ENCODE measurements around the gene TNS3.

TNS3 gene

DNA sequence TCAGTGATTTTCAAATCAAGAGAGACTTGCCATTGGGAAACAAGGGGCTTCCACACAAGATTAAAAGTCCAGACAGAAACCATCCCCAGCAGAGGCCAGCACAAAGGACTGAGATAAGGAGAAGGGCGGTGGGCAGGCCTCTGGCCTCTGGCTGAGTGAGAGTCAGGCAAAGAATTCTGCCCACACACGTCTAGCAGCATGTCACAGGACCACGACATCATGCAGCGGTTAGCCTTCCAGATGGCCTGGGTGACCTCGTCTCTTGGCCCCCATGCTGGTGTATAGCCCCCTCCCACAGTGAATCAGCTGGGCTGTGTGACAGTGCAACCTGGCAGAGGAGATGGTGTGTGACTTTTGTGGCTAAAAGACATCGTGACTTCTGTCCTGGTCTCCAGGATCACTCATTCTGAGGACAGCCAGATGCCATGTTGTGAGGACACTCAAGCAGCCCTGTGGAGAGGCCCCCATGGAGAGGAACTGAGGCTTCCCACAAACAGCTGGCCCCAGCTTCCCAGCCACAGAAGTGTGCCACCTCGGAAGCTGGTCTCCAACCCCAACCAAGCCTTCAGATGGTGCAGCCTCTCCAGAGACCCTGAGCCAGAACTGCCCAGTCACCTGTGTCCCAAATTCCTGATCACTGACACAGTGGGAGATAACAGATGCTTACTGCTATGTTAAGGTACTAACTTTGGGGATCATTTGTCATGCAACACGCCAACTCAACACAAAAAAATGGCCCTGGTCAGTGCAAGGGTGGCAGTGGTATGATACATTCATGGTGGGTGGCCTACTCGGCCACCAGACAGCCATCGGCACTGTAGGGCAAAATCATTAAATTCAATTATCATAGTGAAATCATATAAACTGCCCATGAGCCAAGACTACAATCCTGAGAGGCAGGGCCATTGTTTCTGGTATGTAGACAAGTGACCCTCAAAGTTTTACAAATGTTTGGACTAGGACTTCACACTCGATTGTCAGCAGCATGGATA, 73.2 kb downstream of the TNS3 start:
- DNase-seq (ENCODE audit: extremely low read depth in 1 of 2, low read depth in 1 of 2) = no peak

DNA sequence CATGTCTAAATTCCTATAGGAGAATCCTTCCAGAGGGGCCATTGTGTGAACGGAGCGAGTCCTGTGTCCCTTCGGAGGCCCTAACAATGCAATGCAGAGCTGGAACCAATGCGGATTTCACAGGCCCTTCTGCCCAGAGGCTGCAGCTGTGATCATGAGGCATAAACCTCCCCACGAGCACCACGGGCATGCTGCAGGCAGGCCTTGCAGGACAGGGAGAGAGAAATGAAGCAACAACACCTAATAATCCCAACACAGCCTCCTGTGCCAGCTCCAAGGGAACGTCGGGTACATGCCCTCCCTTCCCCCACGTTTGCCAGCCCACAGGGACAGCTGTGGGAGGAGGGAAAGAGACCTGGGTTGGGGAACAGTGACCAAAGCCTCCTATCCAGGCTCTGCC, 74.4 kb downstream of the TNS3 start:
- DNase-seq (ENCODE audit: extremely low read depth in 1 of 2, low read depth in 1 of 2) = no peak

DNA sequence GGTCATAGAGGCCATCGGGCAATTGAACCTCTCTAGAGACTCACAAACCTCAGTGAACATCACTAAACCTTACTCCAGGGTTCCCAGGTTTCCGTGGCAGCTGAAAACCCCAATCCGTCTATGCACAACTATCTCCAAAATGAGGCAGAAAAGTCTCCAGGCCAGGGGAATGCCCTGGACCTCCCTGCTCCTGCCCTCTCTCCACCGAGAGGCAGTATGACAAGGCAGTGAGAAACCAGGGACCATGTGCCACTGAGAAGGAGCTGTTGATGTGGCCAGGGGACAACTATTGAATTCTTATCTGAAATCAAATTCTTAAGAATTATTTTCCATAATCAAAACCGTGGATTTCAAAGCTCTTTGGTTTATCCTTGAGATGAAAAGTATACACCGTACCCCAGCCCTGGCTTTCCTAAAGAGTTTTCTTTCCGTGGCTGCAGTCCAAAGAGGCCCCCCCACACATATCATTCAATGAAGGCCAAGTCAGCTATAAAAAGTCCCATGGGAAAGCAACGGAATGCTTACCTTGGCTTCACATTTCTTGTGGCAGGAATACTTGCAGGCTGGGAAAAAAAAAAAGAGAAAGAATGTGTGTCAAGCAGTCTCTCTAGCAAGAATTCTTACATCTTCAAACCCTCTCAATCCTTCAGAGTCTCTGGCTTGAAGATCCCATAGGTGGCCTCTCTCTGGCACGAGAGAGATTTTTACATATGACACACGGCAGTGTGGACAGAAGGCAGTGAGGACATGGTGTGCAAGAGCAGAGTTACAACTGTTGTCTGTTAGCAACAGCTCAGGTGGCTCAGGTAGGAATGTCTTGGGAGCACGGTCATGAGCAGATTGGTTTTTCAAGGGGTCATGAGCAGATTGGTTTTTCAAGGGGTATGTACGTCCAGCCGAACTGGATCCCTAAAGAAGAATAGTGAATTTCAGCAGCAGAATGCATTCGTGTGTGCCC, 75.2 kb downstream of the TNS3 start:
- DNase-seq (ENCODE audit: extremely low read depth in 1 of 2, low read depth in 1 of 2) = no peak

DNA sequence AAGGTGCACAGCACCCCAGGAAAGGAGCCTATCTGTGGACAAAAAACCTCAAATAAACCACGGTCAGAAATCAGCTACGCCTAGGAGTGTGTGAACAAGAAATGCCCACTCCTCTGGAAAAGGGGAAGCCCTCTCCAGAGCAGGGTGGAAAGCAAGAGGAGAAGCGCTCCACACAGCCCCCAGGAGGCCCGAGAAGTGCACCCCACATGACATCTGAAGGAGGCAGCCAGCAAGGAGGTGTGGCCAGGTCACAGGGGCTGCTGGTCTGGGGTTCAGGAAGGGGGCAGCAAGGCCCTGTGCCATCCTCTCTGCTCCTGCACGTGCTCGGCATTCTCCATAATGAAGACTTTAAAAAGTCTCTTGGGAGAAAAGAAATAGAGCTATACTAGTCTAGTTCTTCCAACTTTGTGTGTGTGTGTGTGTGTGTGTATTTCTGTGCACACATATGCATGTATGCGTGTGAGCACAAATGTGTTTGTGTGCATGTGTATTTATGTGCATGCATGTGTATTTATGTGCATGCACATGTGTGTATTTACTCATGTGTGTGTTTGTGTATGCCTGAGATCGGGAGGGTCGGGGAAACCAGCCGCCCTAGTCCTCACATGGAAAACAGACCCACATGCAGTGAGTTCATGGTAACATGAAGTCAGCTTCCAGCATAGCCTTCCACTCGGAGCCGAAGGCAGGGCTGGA, 76.5 kb downstream of the TNS3 start:
- DNase-seq (ENCODE audit: extremely low read depth in 1 of 2, low read depth in 1 of 2) = no peak

DNA sequence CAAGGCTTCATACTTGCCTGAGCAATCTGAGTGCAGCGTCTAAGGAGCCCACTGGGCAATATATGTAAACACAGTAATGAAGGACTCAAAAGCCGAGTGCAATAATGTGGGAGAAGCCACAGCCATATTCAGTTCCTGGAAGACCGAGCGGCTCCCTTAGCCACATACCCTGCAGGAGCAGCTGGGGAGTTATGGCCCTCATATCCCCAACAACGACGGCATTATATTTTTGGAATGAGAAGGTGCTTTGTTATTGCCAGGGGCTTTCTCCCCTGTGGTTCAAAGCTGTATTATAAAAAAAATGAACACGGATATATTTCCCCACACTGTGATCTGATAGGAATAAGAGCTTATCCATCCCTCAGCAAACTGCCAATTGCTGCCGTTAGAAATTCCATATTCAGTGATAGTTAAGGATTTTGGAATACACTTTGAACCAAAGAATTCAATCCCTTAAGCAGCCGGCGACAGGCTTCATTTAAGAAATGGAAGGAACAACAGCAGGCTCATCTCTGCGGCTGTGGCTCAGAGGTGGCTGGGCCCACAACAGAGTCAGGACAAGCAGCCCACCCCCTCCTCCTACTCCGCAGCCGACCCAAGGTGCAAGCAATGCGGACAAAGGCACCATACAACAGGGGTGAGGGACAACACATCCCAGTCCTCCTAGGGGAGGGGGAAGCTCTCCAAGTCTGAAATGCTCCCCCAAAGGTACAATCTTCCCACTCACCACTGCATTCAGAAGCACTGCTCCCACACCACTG, 77.2 kb downstream of the TNS3 start:
- DNase-seq (ENCODE audit: extremely low read depth in 1 of 2, low read depth in 1 of 2) = no peak

DNA sequence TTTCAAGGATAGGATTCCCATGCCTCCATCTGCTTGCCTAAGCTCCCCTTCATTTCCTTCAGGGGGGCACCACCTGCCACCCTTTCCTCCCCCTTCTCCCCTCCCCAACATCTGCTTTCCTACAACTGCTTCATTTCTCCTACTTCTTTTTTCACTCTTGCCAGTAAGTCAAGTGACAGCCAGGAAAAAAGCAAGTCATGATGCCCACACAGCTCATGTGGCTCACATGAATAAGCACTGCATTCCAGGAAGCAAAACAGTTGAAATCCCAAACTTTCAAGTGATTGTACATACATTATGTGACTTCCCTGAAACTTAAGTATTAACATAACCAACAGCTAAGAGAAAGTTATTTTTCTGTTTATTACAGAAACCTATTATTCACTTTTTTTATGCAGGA, 78.6 kb downstream of the TNS3 start:
- no peak for DNase-seq (ENCODE audit: extremely low read depth in 1 of 2, low read depth in 1 of 2)

DNA sequence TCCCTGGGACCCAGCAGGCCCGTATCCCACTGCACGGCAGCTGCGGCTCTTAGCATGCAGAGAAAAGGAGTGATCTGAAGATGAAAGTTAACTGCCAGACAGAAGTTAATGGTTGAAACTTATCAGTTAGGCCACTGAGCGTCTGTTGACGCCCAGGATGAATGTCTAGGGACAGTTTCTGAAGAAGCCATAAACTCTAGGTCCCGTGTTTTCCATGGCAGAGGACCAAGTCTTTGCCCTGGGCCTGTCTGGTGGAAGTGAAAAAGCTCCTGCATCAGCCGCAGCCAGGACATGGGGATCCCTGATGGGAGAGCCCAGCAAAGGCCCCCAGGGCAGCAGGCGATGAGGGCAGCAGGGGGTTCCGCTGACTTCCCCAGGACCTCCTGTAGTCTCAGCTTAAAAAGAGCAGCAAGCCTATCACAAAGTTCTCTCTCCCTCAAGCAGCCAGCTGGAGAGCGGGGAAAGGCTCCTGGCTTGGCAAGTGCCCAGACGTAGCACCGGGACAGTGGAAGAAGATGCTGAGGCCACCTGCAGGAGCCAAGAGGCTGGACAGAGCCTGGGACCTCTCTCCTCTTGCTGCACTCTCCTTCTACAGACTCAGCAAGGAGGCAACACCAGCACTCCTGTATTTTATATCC, 79.6 kb downstream of the TNS3 start:
- DNase-seq (ENCODE audit: extremely low read depth in 1 of 2, low read depth in 1 of 2) = no peak

DNA sequence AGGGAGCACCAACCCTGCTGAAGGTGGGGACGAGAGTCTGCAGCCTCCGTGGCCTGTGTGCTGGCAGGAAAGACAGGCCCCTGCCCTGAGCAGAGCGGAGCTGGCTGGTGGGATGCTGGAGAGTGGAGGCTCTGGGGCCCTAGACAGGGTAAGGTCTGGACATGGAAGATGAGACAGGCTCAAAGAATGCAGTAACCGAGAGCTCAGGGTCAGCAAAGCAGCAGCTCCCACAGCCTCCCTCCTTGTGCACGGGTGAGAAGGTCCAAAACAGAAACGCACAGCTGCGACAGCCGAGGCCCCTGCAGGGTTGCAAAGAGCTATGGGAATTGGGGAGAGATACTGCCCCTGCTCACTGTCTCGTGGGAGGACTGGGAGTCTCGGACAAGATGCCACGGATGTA, 80.5 kb downstream of the TNS3 start:
- no peak for DNase-seq (ENCODE audit: extremely low read depth in 1 of 2, low read depth in 1 of 2)

DNA sequence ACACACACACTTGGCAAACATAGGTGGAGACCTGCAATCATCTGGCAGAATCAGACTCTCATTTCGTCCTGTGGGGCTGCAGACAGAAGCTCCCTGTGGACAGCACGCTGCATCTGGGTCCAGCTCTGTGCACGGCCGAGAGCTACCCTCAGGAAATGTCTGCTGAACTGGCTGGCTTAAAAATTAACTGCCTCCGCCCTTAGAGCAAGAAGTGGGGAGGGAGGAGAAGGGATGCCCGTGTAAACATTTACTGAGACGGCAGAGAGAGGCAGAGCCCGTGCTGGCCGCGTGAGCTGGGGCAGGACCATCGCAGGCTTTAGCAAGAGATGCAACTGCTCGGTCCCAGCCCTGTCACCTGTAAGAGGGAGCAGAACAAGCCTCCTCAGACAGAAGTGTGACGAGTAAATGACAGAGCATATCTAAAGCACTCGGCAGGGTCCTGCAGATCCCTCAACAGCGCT, 81.8 kb downstream of the TNS3 start:
- DNase-seq (ENCODE audit: extremely low read depth in 1 of 2, low read depth in 1 of 2) = no peak

DNA sequence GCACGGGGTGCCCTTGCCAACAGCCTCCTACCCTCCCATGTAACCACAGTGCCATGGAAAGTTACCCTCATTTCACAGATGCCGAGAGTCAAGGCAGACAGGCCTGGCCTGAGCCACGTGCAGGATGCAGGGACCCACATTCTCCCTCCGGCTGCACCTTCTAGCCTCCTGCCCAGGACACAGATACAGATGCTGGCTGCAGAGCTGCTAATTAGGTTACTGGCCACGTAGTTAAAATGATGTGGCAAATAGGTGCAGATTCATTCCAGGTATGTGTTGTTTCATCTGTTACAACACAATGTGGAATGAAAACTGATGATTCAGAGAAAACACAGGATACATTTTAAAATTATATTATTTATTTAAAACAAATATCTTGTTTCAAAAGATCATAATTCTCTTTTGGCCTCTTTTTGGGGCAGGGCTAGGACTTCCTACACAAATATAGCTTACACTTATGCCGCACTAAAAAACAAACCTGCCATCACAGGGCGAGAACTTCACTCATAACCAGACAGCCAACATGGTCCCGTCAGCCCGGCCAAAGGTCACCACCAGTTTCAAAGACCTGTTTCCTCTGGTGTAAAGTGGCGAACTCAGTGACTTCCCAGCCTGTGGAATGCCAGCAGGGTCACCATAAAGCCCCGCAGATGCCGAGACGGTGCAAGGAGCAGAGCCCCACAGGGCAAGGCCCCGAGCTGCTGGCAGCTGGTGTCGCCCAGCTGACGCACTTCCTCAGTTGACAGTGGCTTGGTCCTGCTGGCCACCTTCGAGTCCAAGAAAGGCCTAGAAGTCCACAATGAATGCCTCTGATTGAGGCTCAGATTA, 83.5 kb downstream of the TNS3 start:
- no peak for DNase-seq (ENCODE audit: extremely low read depth in 1 of 2, low read depth in 1 of 2)

DNA sequence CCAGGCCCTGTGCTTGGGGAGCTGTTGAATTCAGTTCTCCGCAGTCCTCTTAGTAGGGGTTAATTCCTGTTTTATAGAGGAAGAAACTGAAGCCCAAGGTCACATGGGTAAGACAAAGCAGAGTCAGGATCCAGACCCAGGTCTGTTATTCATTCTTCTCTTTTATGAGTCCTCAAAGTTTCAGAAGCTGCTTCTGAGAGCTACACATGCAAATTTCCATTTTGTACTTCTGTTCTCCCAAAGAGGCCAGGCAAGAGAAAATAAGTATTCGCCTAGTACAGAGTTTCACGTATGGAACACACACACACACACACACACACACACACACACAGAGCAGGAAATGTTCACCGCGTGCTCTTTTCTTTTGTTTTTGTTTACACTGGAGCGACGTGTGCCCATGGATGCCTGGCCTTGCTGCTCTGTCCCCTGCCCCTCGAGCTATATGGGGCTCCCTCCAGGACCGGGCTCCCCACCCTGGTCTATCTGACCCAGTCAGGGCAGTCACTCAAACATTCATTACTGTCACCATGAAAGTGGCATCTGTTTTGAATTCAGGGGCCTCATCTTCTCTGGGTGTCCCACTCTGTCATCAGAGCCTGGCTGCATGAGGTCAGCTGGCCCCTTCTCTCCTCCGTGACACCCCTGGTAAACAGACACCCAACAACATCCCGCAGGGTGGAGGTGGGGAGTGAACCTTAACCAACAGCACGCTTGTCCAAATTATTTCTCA, 84.4 kb downstream of the TNS3 start:
- DNase-seq (ENCODE audit: extremely low read depth in 1 of 2, low read depth in 1 of 2) = no peak

DNA sequence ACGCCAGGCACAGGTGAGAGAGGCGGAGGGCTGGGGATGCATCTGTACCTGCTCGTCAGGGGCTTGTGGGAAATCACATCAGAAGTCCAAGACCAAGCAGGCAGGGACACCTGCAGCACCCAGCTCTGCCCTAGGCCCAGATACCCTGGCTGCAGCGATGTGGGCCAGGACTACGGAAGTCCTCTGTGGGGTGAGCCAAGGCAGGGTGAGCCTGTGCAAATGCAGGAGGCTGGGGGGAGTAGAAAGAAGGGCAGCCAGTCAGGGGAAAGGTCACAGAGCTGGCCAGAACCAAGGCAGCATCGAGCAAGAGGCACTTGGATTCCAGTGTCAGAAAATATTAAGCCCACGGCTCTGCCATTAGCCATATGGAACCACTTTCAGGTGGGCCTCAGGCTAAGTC, 85.2 kb downstream of the TNS3 start:
- DNase-seq (ENCODE audit: extremely low read depth in 1 of 2, low read depth in 1 of 2) = no peak

DNA sequence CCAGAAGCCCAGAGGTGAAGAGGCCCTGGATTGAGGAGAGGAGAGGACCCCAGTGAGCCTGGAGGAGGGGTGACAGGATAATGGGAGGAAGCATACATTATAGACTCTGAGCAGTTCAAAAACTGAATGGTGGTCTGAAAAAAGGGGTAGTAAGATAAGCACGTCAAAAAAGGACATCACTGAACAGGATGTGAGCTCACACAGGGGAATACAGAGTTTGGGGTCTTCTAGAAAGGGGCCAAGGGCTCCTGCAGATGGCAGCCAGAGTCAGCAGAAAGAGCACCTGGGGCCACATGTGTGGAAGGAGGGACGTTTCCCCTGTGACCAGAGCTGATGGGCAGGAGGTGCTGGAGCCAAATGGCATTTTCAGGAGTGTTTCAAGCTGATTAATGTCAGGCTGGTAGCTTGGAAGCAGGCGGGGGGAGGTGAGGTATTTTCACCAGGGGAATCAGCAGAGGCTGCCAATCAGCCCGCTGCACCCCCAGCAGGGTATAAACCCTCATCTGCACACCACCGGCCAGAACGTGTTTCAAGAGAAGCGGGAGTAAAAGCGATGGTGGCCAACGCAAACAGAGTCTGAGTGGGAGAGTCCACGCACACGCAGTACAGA, 85.8 kb downstream of the TNS3 start:
- no peak for DNase-seq (ENCODE audit: extremely low read depth in 1 of 2, low read depth in 1 of 2)

DNA sequence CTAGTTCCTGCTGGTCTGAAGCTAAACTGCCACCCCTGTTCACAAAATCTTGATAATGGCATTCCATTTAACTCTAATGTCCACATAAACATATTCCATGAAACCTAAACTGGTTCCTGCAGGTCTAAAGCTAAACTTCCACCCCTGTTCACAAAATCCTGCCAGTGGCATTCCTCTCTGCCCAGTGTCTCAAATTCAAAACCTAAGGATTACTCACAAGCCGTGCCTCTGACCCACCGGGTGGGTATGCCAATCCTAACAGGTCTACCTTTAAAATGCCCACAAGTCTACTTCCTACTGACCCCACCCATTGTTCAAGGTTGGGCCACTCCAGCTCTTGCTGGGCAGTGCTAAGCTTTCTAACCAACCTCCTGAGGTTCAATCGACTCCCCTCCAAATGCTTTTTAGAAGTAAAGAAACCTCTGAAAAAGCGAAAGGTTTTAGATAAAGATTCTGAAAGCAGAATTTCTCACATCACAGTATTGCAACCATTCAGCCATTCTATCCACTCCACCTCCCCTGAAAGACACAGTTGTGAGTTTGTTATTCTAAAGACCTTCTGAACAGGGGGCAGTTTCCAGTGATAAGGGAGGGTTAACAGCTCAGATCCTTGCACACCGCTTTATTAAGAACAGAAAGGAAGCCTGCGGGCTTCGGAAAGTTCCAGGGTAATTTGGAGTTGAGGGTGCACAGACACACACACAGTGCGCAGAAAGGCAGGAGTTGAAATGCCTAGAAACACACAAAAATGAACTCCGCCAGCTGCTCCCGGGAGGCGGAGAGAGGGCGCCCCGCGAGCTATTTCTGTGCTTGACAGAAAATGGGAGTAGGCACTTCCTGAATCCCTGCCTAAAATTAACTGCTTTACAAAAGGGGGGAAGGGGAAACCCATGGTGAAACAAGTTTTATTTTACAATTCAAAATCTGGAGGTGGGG, 87.7 kb downstream of the TNS3 start:
- DNase-seq (ENCODE audit: extremely low read depth in 1 of 2, low read depth in 1 of 2) = no peak

DNA sequence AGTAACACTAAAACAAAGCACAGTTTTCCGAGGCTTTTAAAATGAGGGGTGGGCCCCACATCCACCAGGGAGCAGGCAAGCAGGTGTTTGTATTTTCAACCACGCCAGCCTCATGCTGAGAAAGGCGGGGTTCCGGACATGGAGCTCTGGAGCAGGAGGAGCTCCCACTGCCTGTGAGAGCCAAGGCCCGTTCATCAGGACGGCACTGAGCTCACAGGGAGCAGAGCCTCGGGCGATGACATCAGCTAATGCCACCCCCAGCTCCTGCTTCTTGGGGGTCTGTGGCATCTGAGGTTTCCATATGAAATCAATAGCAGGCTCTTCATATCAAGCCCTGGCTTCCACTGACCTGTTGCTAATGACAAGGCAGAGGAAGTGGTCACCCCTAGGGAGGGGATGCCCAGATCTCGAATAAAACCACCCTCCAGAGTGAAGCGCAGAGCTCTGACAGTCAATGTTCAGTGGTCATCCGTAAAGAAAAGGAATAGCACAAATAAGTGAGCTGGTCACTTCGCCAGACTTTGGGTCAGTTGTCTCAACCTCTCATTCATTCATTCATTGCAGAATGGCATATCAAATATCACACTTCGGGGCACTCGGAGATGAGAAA, 89.1 kb downstream of the TNS3 start:
- DNase-seq (ENCODE audit: extremely low read depth in 1 of 2, low read depth in 1 of 2) = no peak

All from activated CD8-positive, alpha-beta memory T cell treated with anti-CD3 and anti-CD28 coated beads for 1 hour (primary cell).